Endodermal cell (in vitro differentiated cells): ENCODE data around the gene VPS54. TPM values are rescaled to one million over a fixed set of nuclear protein-coding genes. Genes with fewer than 3 reads are reported as not detected.

Experiments
- DNase-seq: peaks from one replicate; pipeline ENCODE4 v3.0.0-alpha.2; 2017
- H3K27ac ChIP-seq: 2 replicates; pipeline ENCODE4 v1.5.1; 2013; ENCODE audit warnings: mild to moderate bottlenecking, low read depth, low read length, moderate library complexity
- H3K27me3 ChIP-seq: 2 replicates; pipeline ENCODE4 v1.6.1; 2013; ENCODE audit warnings: mild to moderate bottlenecking, low read length, moderate library complexity; ENCODE audit not compliant: insufficient read depth, control insufficient read depth, poor library complexity, severe bottlenecking
- H3K36me3 ChIP-seq: 2 replicates; pipeline ENCODE4 v1.7.0; 2013; ENCODE audit warnings: mild to moderate bottlenecking, low read length, moderate library complexity; ENCODE audit not compliant: control insufficient read depth, insufficient read depth
- H3K4me1 ChIP-seq: one replicate; pipeline ENCODE4 v1.7.0; 2013; ENCODE audit warnings: low read length; ENCODE audit not compliant: control insufficient read depth, insufficient read depth
- H3K4me3 ChIP-seq: 2 replicates; pipeline ENCODE4 v1.5.1; 2013; ENCODE audit warnings: mild to moderate bottlenecking, low read length, moderate library complexity
- H3K9ac ChIP-seq: 2 replicates; pipeline ENCODE4 v1.6.1; 2013; ENCODE audit warnings: mild to moderate bottlenecking, low read length, moderate library complexity; ENCODE audit not compliant: poor library complexity, severe bottlenecking; ENCODE audit errors: extremely low read depth
- H3K9me3 ChIP-seq: 2 replicates; pipeline ENCODE4 v1.6.1; 2013; ENCODE audit warnings: mild to moderate bottlenecking, low read length, moderate library complexity; ENCODE audit not compliant: control insufficient read depth
- H3K27ac Mint-ChIP-seq: 2 replicates; pipeline ENCODE4 v1.8.0; 2020; ENCODE audit warnings: mixed read lengths
- H3K27me3 Mint-ChIP-seq: 2 replicates; pipeline ENCODE4 v1.8.0; 2021; ENCODE audit warnings: mild to moderate bottlenecking, mixed read lengths; ENCODE audit not compliant: insufficient read depth
- H3K36me3 Mint-ChIP-seq: 2 replicates; pipeline ENCODE4 v1.8.0; 2020; ENCODE audit warnings: low read depth, mixed read lengths
- H3K4me1 Mint-ChIP-seq: 2 replicates; pipeline ENCODE4 v1.8.0; 2020; ENCODE audit warnings: mixed read lengths
- H3K4me3 Mint-ChIP-seq: 2 replicates; pipeline ENCODE4 v1.8.0; 2020; ENCODE audit warnings: mild to moderate bottlenecking, moderate library complexity, mixed read lengths
- H3K9me3 Mint-ChIP-seq: 2 replicates; pipeline ENCODE4 v1.8.0; 2020; ENCODE audit warnings: mild to moderate bottlenecking, mixed read lengths
- WGBS, 2 experiments: methylation state at CpG; one replicate each; pipeline versions ENCODE4 v1.1.5 to v1.1.7; 2013; ENCODE audit warnings: missing lambda C conversion rate in 2 of 2, mixed read lengths in 1 of 2; ENCODE audit not compliant: insufficient coverage in 1 of 2, insufficient read length in 1 of 2; 5-methylcytosine and 5-hydroxymethylcytosine counted together
- total RNA-seq, 2 donors: library from RNA; stranded (reverse); fragmentation: NEBNext Ultra II Directional in 1 of 2; extraction: Animal tissue kit (Norgen Biotek cat#: 25700) in 1 of 2; gene quantifications; 2 replicates in 1 of 2; 3 replicates in 1 of 2; pipeline ENCODE4 v1.2.1, GENCODE V29; 2021
- TF ChIP-seq, protein P1 (sequence below): fragments of 200-600 bp; sonication (generic); conservative IDR thresholded peaks from 2 replicates; pipeline ENCODE4 v1.5.0; 2021; ENCODE audit warnings: antibody characterized with exemption, mild to moderate bottlenecking

The VPS54 gene
- total RNA-seq, 2 donors from 2014 or later, result 18.4 to 25.7 TPM

DNA sequence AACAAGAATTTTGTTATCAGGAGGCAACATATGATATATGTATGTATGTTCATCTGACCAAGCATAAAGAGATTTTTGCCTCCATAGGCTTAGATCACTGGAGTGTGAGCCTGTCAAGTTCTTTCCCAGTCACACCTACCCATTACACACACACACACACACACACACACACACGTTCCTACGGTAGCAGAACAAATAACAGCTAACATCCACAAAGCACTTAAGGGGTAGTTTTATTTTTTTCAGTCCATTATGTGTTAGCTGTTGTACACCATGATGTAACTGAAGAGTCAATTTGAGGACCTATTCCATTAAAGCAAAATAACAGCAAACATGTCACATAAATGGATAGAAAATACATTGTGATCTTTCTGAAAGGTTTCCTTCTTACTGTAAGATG, 138.0 kb downstream of the VPS54 start:
- no peak overlapping the region for H3K27ac Mint-ChIP-seq

DNA sequence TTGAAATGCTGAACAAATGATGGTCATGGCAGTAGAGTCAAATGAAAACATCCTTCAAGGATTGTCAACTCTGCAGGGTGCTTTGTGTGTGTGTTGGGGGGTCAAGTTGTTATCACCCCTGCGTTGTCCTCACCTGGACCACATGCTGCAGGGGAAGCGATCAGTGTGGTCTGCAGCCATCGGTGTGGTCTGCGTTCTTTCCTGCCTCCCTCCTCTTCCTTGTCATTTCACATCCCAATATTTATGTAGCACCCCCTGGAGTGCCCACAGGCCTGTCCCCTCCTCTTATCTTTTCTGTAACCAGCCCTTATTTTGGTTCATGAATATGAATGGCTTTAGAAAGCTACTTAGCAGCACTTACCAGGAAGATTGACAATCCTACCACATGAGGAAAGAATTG, 138.6 kb downstream of the VPS54 start:
- 48 to 50% methylated on average over 2 to 4 of the region's 4 CpGs for WGBS, 2 experiments
- H3K36me3 ChIP-seq, result peaks cover 55% of the 10 kb centered on the region
- Mint-ChIP-seq H3K9me3 (no peaks in the 10 kb centered on the region), H3K36me3 (peaks cover 58% of the 10 kb centered on the region), H3K27ac (peak overlapping the region; percentile 48), H3K27me3 (no peaks in the 10 kb centered on the region), H3K4me1 (peaks cover 31% of the 10 kb centered on the region), H3K4me3 (no peak overlapping the region)
- no peaks in the 10 kb centered on the region for H3K27me3 ChIP-seq
- DNase-seq, result peak; percentile 65
- TF ChIP-seq, protein P1, sequence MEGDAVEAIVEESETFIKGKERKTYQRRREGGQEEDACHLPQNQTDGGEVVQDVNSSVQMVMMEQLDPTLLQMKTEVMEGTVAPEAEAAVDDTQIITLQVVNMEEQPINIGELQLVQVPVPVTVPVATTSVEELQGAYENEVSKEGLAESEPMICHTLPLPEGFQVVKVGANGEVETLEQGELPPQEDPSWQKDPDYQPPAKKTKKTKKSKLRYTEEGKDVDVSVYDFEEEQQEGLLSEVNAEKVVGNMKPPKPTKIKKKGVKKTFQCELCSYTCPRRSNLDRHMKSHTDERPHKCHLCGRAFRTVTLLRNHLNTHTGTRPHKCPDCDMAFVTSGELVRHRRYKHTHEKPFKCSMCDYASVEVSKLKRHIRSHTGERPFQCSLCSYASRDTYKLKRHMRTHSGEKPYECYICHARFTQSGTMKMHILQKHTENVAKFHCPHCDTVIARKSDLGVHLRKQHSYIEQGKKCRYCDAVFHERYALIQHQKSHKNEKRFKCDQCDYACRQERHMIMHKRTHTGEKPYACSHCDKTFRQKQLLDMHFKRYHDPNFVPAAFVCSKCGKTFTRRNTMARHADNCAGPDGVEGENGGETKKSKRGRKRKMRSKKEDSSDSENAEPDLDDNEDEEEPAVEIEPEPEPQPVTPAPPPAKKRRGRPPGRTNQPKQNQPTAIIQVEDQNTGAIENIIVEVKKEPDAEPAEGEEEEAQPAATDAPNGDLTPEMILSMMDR, result no peak
- no peak overlapping the region for H3K4me3 ChIP-seq
- H3K27ac ChIP-seq, result no peak overlapping the region
- no peaks in the 10 kb centered on the region for H3K9me3 ChIP-seq
- H3K9ac ChIP-seq, result no peak overlapping the region
- peaks cover 3% of the 10 kb centered on the region for H3K4me1 ChIP-seq

More for the DNA sequence above, 138.0 kb downstream of the VPS54 start:
- no peak overlapping the region for H3K4me3 Mint-ChIP-seq
- peaks cover 61% of the 10 kb centered on the region for H3K36me3 ChIP-seq
- TF ChIP-seq, protein P1, result no peak
- no peak overlapping the region for H3K9ac ChIP-seq
- H3K4me3 ChIP-seq, result no peak overlapping the region
- 100% methylated on average over 1 of the region's 2 CpGs; no CpG with 5 or more reads in 1 of the 2 experiments for WGBS, 2 experiments
- H3K27me3 Mint-ChIP-seq, result no peaks in the 10 kb centered on the region
- DNase-seq, result no peak
- no peaks in the 10 kb centered on the region for H3K9me3 ChIP-seq
- no peaks in the 10 kb centered on the region for H3K9me3 Mint-ChIP-seq
- no peak overlapping the region for H3K27ac ChIP-seq
- peaks cover 31% of the 10 kb centered on the region for H3K4me1 Mint-ChIP-seq
- H3K27me3 ChIP-seq, result no peaks in the 10 kb centered on the region
- peaks cover 59% of the 10 kb centered on the region for H3K36me3 Mint-ChIP-seq
- H3K4me1 ChIP-seq, result peaks cover 3% of the 10 kb centered on the region

DNA sequence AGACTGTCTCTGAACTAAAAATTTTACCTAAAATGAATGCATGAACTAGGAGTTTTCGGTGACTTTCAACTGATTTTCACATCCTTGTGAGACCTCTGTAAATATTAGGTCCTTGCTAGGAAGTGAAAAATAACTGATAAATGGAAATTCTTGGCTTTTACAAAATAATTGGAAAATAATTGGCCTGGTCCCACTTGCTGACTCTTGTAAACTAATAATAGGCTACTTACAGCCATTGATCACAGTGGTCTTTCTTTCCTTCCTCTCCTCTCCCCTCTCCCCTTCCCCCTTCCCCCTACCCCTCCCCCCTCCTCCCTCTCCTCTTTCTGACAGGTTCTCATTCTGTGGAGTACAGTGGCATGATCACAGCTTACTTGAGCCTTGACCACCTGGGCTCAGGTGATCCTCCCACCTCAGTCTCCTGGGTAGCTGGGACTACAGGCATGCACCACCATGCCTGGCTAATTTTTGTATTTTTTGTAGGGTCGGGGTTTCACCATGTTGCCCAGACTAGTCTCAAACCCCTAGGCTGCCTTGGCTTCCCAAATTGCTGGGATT, 139.3 kb downstream of the VPS54 start:
- peak; percentile 64 for DNase-seq
- no peak overlapping the region for H3K27ac ChIP-seq
- no peak overlapping the region for H3K4me3 ChIP-seq

More for the DNA sequence above, 139.3 kb downstream of the VPS54 start:
- peaks cover 3% of the 10 kb centered on the region for H3K4me1 ChIP-seq
- Mint-ChIP-seq H3K27me3 (no peaks in the 10 kb centered on the region), H3K36me3 (peaks cover 57% of the 10 kb centered on the region), H3K27ac (peak overlapping the region; percentile 40), H3K4me1 (peaks cover 31% of the 10 kb centered on the region), H3K9me3 (no peaks in the 10 kb centered on the region), H3K4me3 (no peak overlapping the region)
- peaks cover 54% of the 10 kb centered on the region for H3K36me3 ChIP-seq
- TF ChIP-seq, protein P1, result no peak
- H3K27me3 ChIP-seq, result no peaks in the 10 kb centered on the region
- H3K9me3 ChIP-seq, result no peaks in the 10 kb centered on the region
- 83 to 100% methylated on average over 1 to 2 of the region's 2 CpGs for WGBS, 2 experiments
- H3K9ac ChIP-seq, result no peak overlapping the region
